Sigmoid colon (tissue), 7 donors: ENCODE measurements around the gene ORC4. TPM values are rescaled to one million over a fixed set of nuclear protein-coding genes. Genes with fewer than 3 reads are reported as not detected.

Experiments
- DNase-seq: peaks from one replicate; pipeline ENCODE4 v3.0.0-alpha.2; 2019
- H3K27ac ChIP-seq, 4 donors: fragments of 200-600 bp; sonication (generic); one replicate each; pipeline ENCODE4 v1.5.1; 2016 to 2019; ENCODE audit warnings: mild to moderate bottlenecking in 1 of 4
- H3K27me3 ChIP-seq, 3 donors: fragments of 200-600 bp; sonication (generic); one replicate each; pipeline ENCODE4 v1.5.1; 2019; ENCODE audit warnings: mild to moderate bottlenecking in 1 of 3
- H3K36me3 ChIP-seq, 4 donors: fragments of 200-600 bp; sonication (generic); one replicate each; pipeline ENCODE4 v1.5.1; 2016 to 2019
- H3K4me1 ChIP-seq, 4 donors: fragments of 200-600 bp; sonication (generic); one replicate each; pipeline ENCODE4 v1.5.1; 2017 to 2019
- H3K4me3 ChIP-seq, 4 donors: fragments of 200-600 bp; sonication (generic); one replicate each; pipeline ENCODE4 v1.5.1; 2017 to 2019; ENCODE audit warnings: mild to moderate bottlenecking in 2 of 4, moderate library complexity in 1 of 4
- H3K9me3 ChIP-seq, 4 donors: fragments of 200-600 bp in 3 of 4; sonication (generic) in 3 of 4; one replicate each; pipeline versions ENCODE4 v1.5.1 to v1.6.1; 2013 to 2019
- EP300 ChIP-seq, 4 donors: sonication (generic); formaldehyde crosslinking; IDR thresholded peaks; one replicate each; pipeline ENCODE4 v1.6.1; 2017; ENCODE audit warnings: antibody characterized with exemption in 4 of 4
- POLR2A ChIP-seq, 2 donors: fragments of 450-650 bp; IDR thresholded peaks; one replicate each; pipeline ENCODE4 v1.6.1; 2016; ENCODE audit warnings: antibody characterized with exemption in 2 of 2, mild to moderate bottlenecking in 2 of 2, moderate library complexity in 2 of 2
- POLR2AphosphoS5 ChIP-seq, 4 donors: sonication (generic); formaldehyde crosslinking; IDR thresholded peaks; one replicate each; pipeline ENCODE4 v1.6.1; 2017; ENCODE audit warnings: antibody characterized with exemption in 4 of 4
- WGBS, 2 donors: extraction: QIAGEN DNeasy Blood & Tissue Kit; methylation state at CpG; one replicate each; pipeline ENCODE4 v1.1.7; 2013; 5-methylcytosine and 5-hydroxymethylcytosine counted together
- intact Hi-C: fragments of 100-400 bp; cut with DNase I; formaldehyde crosslinking; loops from one replicate; pipeline ENCODE4 v1.15.1; 2023
- polyA plus RNA-seq, 3 donors: library from polyadenylated mRNA; stranded (reverse); fragments of 200-250 nt; gene quantifications; one replicate each; pipeline ENCODE4 v1.2.3, GENCODE V29; 2013
- total RNA-seq, 4 donors: library from RNA; depleted of rRNA; stranded (reverse); fragments of >200 nt; gene quantifications; one replicate each; pipeline ENCODE4 v1.1.0, GENCODE V29; 2016
- TF ChIP-seq, protein P1 (sequence below), 4 experiments: fragments of 450-650 bp in 3 of 4; fragments of 200-600 bp in 1 of 4; IDR thresholded peaks; one replicate each; pipeline ENCODE4 v1.5.1; 2016 to 2019; ENCODE audit warnings: antibody characterized with exemption in 4 of 4, mild to moderate bottlenecking in 3 of 4, moderate library complexity in 2 of 4
- donor health status: healthy with polysubstance abuse.
- donor health status: Bipolar disorder and iron deficiency.
- donor health status: healthy.

The ORC4 gene
- total and polyA plus RNA-seq, 7 donors, result 14.4 to 89.5 (median 61.8) TPM

GRCh38 chr2:147927053-147927588 is 93.4 kb downstream of the ORC4 start:
- H3K27ac ChIP-seq, result no peak overlapping the region
- no peak for DNase-seq
- 97 to 98% methylated on average over 4 of the region's 4 CpGs for WGBS, 2 donors
- no peak overlapping the region for H3K4me3 ChIP-seq
- H3K4me1 ChIP-seq, result peaks cover 0 to 24% (median 15%) of the 10 kb centered on the region in 4 donors
- peaks cover 0 to 44% (median 0%) of the 10 kb centered on the region in 4 donors for H3K36me3 ChIP-seq
- H3K27me3 ChIP-seq, result no peaks in the 10 kb centered on the region
- no peak for TF ChIP-seq POLR2A (IDR thresholded peaks at IDR 0.05)
- TF ChIP-seq POLR2AphosphoS5 (IDR thresholded peaks at IDR 0.05), result no peak
- TF ChIP-seq, protein P1, sequence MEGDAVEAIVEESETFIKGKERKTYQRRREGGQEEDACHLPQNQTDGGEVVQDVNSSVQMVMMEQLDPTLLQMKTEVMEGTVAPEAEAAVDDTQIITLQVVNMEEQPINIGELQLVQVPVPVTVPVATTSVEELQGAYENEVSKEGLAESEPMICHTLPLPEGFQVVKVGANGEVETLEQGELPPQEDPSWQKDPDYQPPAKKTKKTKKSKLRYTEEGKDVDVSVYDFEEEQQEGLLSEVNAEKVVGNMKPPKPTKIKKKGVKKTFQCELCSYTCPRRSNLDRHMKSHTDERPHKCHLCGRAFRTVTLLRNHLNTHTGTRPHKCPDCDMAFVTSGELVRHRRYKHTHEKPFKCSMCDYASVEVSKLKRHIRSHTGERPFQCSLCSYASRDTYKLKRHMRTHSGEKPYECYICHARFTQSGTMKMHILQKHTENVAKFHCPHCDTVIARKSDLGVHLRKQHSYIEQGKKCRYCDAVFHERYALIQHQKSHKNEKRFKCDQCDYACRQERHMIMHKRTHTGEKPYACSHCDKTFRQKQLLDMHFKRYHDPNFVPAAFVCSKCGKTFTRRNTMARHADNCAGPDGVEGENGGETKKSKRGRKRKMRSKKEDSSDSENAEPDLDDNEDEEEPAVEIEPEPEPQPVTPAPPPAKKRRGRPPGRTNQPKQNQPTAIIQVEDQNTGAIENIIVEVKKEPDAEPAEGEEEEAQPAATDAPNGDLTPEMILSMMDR (IDR thresholded peaks at IDR 0.05), result no peak
- no peak for TF ChIP-seq EP300 (IDR thresholded peaks at IDR 0.05)
- intact Hi-C loops, result no loop called here
- no peaks in the 10 kb centered on the region for H3K9me3 ChIP-seq

GRCh38 chr2:147925886-147926285 is 94.7 kb downstream of the ORC4 start:
- no peaks in the 10 kb centered on the region for H3K9me3 ChIP-seq
- no peak for TF ChIP-seq EP300 (IDR thresholded peaks at IDR 0.05)
- TF ChIP-seq POLR2A (IDR thresholded peaks at IDR 0.05), result no peak
- TF ChIP-seq POLR2AphosphoS5 (IDR thresholded peaks at IDR 0.05), result no peak
- TF ChIP-seq, protein P1 (IDR thresholded peaks at IDR 0.05), result no peak
- H3K27ac ChIP-seq, result no peak overlapping the region
- no peak for DNase-seq
- H3K4me3 ChIP-seq, result no peak overlapping the region
- H3K27me3 ChIP-seq, result no peaks in the 10 kb centered on the region
- peaks cover 0 to 24% (median 15%) of the 10 kb centered on the region in 4 donors for H3K4me1 ChIP-seq
- intact Hi-C loops, result no loop called here
- H3K36me3 ChIP-seq, result peaks cover 0 to 52% (median 0%) of the 10 kb centered on the region in 4 donors

DNA sequence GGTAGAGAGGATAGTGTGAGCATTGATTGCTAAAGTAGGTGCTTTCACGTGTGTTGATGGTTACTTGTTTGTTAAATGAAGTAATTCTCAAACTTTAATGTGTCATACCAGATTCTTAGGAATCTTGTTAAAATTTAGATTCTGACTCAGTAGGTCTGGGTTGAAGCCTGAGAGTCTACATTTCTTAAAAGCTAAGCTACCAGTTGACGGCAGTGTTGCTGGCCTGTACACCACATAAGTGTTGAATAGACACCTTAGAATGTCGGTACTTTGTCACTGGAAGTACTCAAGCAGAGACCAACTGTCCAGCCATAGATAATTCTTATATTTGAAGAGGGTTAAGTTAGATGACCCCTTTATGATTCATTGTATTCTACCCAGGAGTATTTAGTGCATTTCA is 95.9 kb downstream of the ORC4 start:
- intact Hi-C loops, result no loop called here
- 95 to 97% methylated on average over 3 of the region's 3 CpGs for WGBS, 2 donors
- no peak overlapping the region for H3K27ac ChIP-seq
- H3K27me3 ChIP-seq, result no peaks in the 10 kb centered on the region
- peaks cover 0 to 24% (median 15%) of the 10 kb centered on the region in 4 donors for H3K4me1 ChIP-seq
- TF ChIP-seq, protein P1 (IDR thresholded peaks at IDR 0.05), result no peak
- no peak for TF ChIP-seq EP300 (IDR thresholded peaks at IDR 0.05)
- H3K4me3 ChIP-seq, result no peak overlapping the region
- DNase-seq, result no peak
- H3K36me3 ChIP-seq, result peaks cover 0 to 51% (median 0%) of the 10 kb centered on the region in 4 donors
- no peaks in the 10 kb centered on the region for H3K9me3 ChIP-seq

GRCh38 chr2:147923846-147924245 is 96.7 kb downstream of the ORC4 start:
- H3K4me3 ChIP-seq, result no peak overlapping the region
- TF ChIP-seq POLR2AphosphoS5 (IDR thresholded peaks at IDR 0.05), result no peak
- TF ChIP-seq, protein P1 (IDR thresholded peaks at IDR 0.05), result no peak
- TF ChIP-seq EP300 (IDR thresholded peaks at IDR 0.05), result no peak
- TF ChIP-seq POLR2A (IDR thresholded peaks at IDR 0.05), result no peak
- DNase-seq, result no peak
- H3K27me3 ChIP-seq, result no peaks in the 10 kb centered on the region
- peaks cover 0 to 48% (median 0%) of the 10 kb centered on the region in 4 donors for H3K36me3 ChIP-seq
- H3K27ac ChIP-seq, result no peak overlapping the region
- intact Hi-C loops, result no loop called here
- no peaks in the 10 kb centered on the region for H3K9me3 ChIP-seq
- H3K4me1 ChIP-seq, result peaks cover 0 to 24% (median 15%) of the 10 kb centered on the region in 4 donors
- WGBS, 2 donors, result 84 to 95% methylated on average over 3 of the region's 3 CpGs

DNA sequence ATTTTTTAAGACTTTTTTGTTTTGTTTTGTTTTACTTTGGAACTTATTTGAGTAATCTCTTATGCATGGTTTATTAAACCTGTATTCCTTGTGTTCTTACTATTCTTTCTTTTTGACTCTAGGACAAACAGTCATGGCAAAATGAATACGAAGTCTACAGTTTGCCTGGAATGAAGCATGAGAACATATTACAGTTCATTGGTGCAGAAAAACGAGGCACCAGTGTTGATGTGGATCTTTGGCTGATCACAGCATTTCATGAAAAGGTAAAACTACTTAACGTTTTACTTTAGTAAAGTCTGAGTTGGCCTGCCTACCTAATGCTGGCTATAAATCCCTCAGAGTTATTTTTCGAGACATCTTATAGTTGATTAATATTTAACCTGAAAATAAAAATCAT is 103.4 kb downstream of the ORC4 start:
- H3K4me3 ChIP-seq, result no peak overlapping the region
- no peaks in the 10 kb centered on the region for H3K27me3 ChIP-seq
- no peak for DNase-seq
- 78 to 88% methylated on average over 4 of the region's 4 CpGs for WGBS, 2 donors
- peaks cover 0 to 28% (median 0%) of the 10 kb centered on the region in 4 donors for H3K36me3 ChIP-seq
- intact Hi-C loops, result loop anchor here (10.0 kb wide), 1 partner anchor 542 kb away; no protein-coding TSS in a partner anchor
- H3K27ac ChIP-seq, result no peak overlapping the region
- no peak for TF ChIP-seq POLR2AphosphoS5 (IDR thresholded peaks at IDR 0.05)
- TF ChIP-seq POLR2A (IDR thresholded peaks at IDR 0.05), result no peak
- TF ChIP-seq, protein P1 (IDR thresholded peaks at IDR 0.05), result no peak
- no peak for TF ChIP-seq EP300 (IDR thresholded peaks at IDR 0.05)
- H3K9me3 ChIP-seq, result no peaks in the 10 kb centered on the region
- H3K4me1 ChIP-seq, result peaks cover 0 to 48% (median 30%) of the 10 kb centered on the region in 4 donors
